ENCODE measurements around the gene ATP11A.
A peak's percentile ranks its signal among the peaks of the same experiment; 100 is the strongest.

Gene ATP11A

GRCh38 chr13:112689303-112690245 is at the start of gene ATP11A:
Gene ATP11A (plus strand): TSS chr13:112690038. CDS start chr13:112690417, 379 bp downstream.
- peak; percentile 94 for DNase-seq

GRCh38 chr13:112641456-112642089 is 48.3 kb upstream of the ATP11A start:
- no peak for DNase-seq

GRCh38 chr13:112642090-112642460 is 47.8 kb upstream of the ATP11A start:
- DNase-seq: no peak

- peak; percentile 42 for DNase-seq
Observed at GRCh38 chr13:112643759-112644459, 45.9 kb upstream of the ATP11A start.

- no peak for DNase-seq
Observed at GRCh38 chr13:112645327-112645914, 44.4 kb upstream of the ATP11A start.

GRCh38 chr13:112647256-112647655 is 42.6 kb upstream of the ATP11A start:
- no peak for DNase-seq

GRCh38 chr13:112648101-112648500 is 41.7 kb upstream of the ATP11A start:
- DNase-seq: no peak

GRCh38 chr13:112648966-112649690 is 40.7 kb upstream of the ATP11A start:
- DNase-seq: no peak

GRCh38 chr13:112651311-112651710 is 38.5 kb upstream of the ATP11A start:
- no peak for DNase-seq

GRCh38 chr13:112651750-112652511 is 37.9 kb upstream of the ATP11A start:
- no peak for DNase-seq

- DNase-seq: no peak
Observed at GRCh38 chr13:112652512-112653070, 37.2 kb upstream of the ATP11A start.

- DNase-seq: no peak
Observed at GRCh38 chr13:112653071-112653470, 36.8 kb upstream of the ATP11A start.

GRCh38 chr13:112655913-112656312 is 33.9 kb upstream of the ATP11A start:
- DNase-seq: no peak

GRCh38 chr13:112657850-112658445 is 31.9 kb upstream of the ATP11A start:
- no peak for DNase-seq

GRCh38 chr13:112658808-112659207 is 31.0 kb upstream of the ATP11A start:
- no peak for DNase-seq

- no peak for DNase-seq
Observed at GRCh38 chr13:112661291-112661690, 28.5 kb upstream of the ATP11A start.

GRCh38 chr13:112664501-112665203 is 25.2 kb upstream of the ATP11A start:
- no peak for DNase-seq

- DNase-seq: no peak
Observed at GRCh38 chr13:112668924-112669323, 20.9 kb upstream of the ATP11A start.

- no peak for DNase-seq
Observed at GRCh38 chr13:112669881-112670499, 19.8 kb upstream of the ATP11A start.

GRCh38 chr13:112670864-112671263 is 19.0 kb upstream of the ATP11A start:
- DNase-seq: no peak

Measured in NCI-H1092 (cell line).